COLO668 (cell line): ENCODE results near the gene TENT5C.

Source experiments
- DNase-seq: peaks from one replicate; lab custom pipeline; 2025; ENCODE audit not compliant: unreplicated experiment; lab: John Stamatoyannopoulos, UW

Gene TENT5C

GRCh38 chr1:117633068-117633345 is 27.2 kb downstream of the TENT5C start:
- no peak for DNase-seq

GRCh38 chr1:117633423-117633822 is 27.6 kb downstream of the TENT5C start:
- DNase-seq = no peak

- no peak for DNase-seq
Observed at GRCh38 chr1:117633936-117634335, 28.1 kb downstream of the TENT5C start.

GRCh38 chr1:117634631-117635030 is 28.8 kb downstream of the TENT5C start:
- DNase-seq = no peak

GRCh38 chr1:117635805-117636204 is 30.0 kb downstream of the TENT5C start:
- DNase-seq = no peak

- no peak for DNase-seq
Observed at GRCh38 chr1:117636637-117637425, 31.0 kb downstream of the TENT5C start.

- DNase-seq = no peak
Observed at GRCh38 chr1:117638141-117638540, 32.3 kb downstream of the TENT5C start.

- peak; percentile 94 for DNase-seq
Observed at GRCh38 chr1:117638759-117639158, 32.9 kb downstream of the TENT5C start.

GRCh38 chr1:117639741-117640140 is 33.9 kb downstream of the TENT5C start:
- no peak for DNase-seq

- no peak for DNase-seq
Observed at GRCh38 chr1:117641536-117641935, 35.7 kb downstream of the TENT5C start.

- no peak for DNase-seq
Observed at GRCh38 chr1:117642963-117643362, 37.1 kb downstream of the TENT5C start.

- DNase-seq = no peak
Observed at GRCh38 chr1:117643601-117644000, 37.8 kb downstream of the TENT5C start.

- no peak for DNase-seq
Observed at GRCh38 chr1:117644696-117645311, 39.0 kb downstream of the TENT5C start.

- DNase-seq = no peak
Observed at GRCh38 chr1:117645343-117645742, 39.5 kb downstream of the TENT5C start.

GRCh38 chr1:117646007-117646811 is 40.4 kb downstream of the TENT5C start:
- DNase-seq = no peak

GRCh38 chr1:117646956-117647355 is 41.1 kb downstream of the TENT5C start:
- no peak for DNase-seq

GRCh38 chr1:117648015-117648414 is 42.2 kb downstream of the TENT5C start:
- no peak for DNase-seq

- DNase-seq = no peak
Observed at GRCh38 chr1:117650840-117651568, 45.2 kb downstream of the TENT5C start.

- no peak for DNase-seq
Observed at GRCh38 chr1:117651616-117652015, 45.8 kb downstream of the TENT5C start.

- no peak for DNase-seq
Observed at GRCh38 chr1:117652421-117652820, 46.6 kb downstream of the TENT5C start.

GRCh38 chr1:117653195-117653594 is 47.3 kb downstream of the TENT5C start:
- DNase-seq = no peak
